Measurements from ENCODE around the gene ANO5.

- TF ChIP-seq CTCF (IDR thresholded peaks at IDR 0.05) = no peak
- no peak for TF ChIP-seq POLR2A (IDR thresholded peaks at IDR 0.05)
Measured at GRCh38 chr11:22177186-22177585, 15.7 kb upstream of the ANO5 start.

Measured in vagina (tissue), 2 donors.